ENCODE data around the gene TMCC3. TPM values are rescaled to one million over a fixed set of nuclear protein-coding genes. Genes with fewer than 3 reads are reported as not detected.

The TMCC3 gene
- total and polyA plus RNA-seq, 2 of the 13 experiments (the other 11 are each of a cell fraction or from before 2014, with no cell fraction given): not detected

GRCh38 chr12:94659346-94659930 is 9.1 kb upstream of the TMCC3 start:
- no TSS peak for BruUV-seq (replicated peaks)
- Histone ChIP-seq H3K9ac (ENCODE audit: insufficient read depth, low read depth, low read length) (no peak overlapping the region), H4K20me1 (ENCODE audit: insufficient read depth, low read length) (no peaks in the 10 kb centered on the region), H3K36me3 (replicated peaks in 1 of 2; ENCODE audit: control insufficient read depth in 1 of 2, insufficient read depth in 2 of 2, low read length in 2 of 2) (no peaks in the 10 kb centered on the region), H3K4me3 (replicated peaks in 1 of 3; ENCODE audit: insufficient read depth in 1 of 3, low read depth in 2 of 3, low read length in 3 of 3) (no peak overlapping the region), H2AFZ (ENCODE audit: low read length) (no peak overlapping the region), H3K27ac (ENCODE audit: extremely low read length, insufficient read depth, low read length) (no peak overlapping the region), H3K79me2 (ENCODE audit: insufficient read depth, low read length) (no peaks in the 10 kb centered on the region), H3K4me1 (ENCODE audit: insufficient read depth, low read length) (no peaks in the 10 kb centered on the region), H3K9me3 (ENCODE audit: low read length) (no peaks in the 10 kb centered on the region), H3K4me2 (ENCODE audit: low read depth, low read length) (no peak overlapping the region), H3K27me3 (ENCODE audit: control insufficient read depth in 1 of 2, insufficient read depth in 2 of 2, low read length in 2 of 2) (peaks cover 0 to 19% of the 10 kb centered on the region in 2 experiments; a peak in 2 of 5 replicates)
- POLR2A ChIA-PET: no interaction called here
- in situ Hi-C loops (cut with HindIII; ENCODE audit: extremely low pct_ligation_motif_present, low pct_unique_long_range_greater_than_20kb) (no loop called here), intact Hi-C loops (cut with micrococcal nuclease; ENCODE audit: unreplicated experiment) (loop anchor here (10.0 kb wide), 1 partner anchor 175 kb away; no protein-coding TSS in a partner anchor)
- CTCF ChIA-PET (ENCODE audit: low intra/inter-chr PET ratio, low total read pairs): no interaction called here
- ATAC-seq (no peak), FAIRE-seq (no peak), DNase-seq (ENCODE audit: low spot score) (no peak)
- no peak for TF ChIP-seq KAT8 (CRISPR knock-in tag; IDR thresholded peaks at IDR 0.05)
- TF ChIP-seq ZNF543 (CRISPR knock-in tag; IDR thresholded peaks at IDR 0.05): no peak
- TF ChIP-seq EEA1 (CRISPR knock-in tag; IDR thresholded peaks at IDR 0.05; ENCODE audit: borderline replicate concordance): no peak
- no peak for TF ChIP-seq KAT7 (CRISPR knock-in tag; IDR thresholded peaks at IDR 0.05; ENCODE audit: borderline replicate concordance)
- WGBS (ENCODE audit: low lambda C conversion rate): 47% methylated on average over 3 of the region's 3 CpGs

GRCh38 chr12:94658931-94659330 is 8.6 kb upstream of the TMCC3 start:
- Histone ChIP-seq H3K79me2 (ENCODE audit: insufficient read depth, low read length) (no peaks in the 10 kb centered on the region), H2AFZ (ENCODE audit: low read length) (no peak overlapping the region), H3K27ac (ENCODE audit: extremely low read length, insufficient read depth, low read length) (no peak overlapping the region), H4K20me1 (ENCODE audit: insufficient read depth, low read length) (no peaks in the 10 kb centered on the region), H3K4me1 (ENCODE audit: insufficient read depth, low read length) (no peaks in the 10 kb centered on the region), H3K9ac (ENCODE audit: insufficient read depth, low read depth, low read length) (no peak overlapping the region), H3K9me3 (ENCODE audit: low read length) (no peaks in the 10 kb centered on the region), H3K27me3 (ENCODE audit: control insufficient read depth in 1 of 2, insufficient read depth in 2 of 2, low read length in 2 of 2) (peaks cover 0 to 19% of the 10 kb centered on the region in 2 experiments; a peak in 2 of 5 replicates), H3K4me2 (ENCODE audit: low read depth, low read length) (no peak overlapping the region), H3K4me3 (replicated peaks in 1 of 3; ENCODE audit: insufficient read depth in 1 of 3, low read depth in 2 of 3, low read length in 3 of 3) (no peak overlapping the region), H3K36me3 (replicated peaks in 1 of 2; ENCODE audit: control insufficient read depth in 1 of 2, insufficient read depth in 2 of 2, low read length in 2 of 2) (no peaks in the 10 kb centered on the region)
- intact Hi-C loops (cut with micrococcal nuclease; ENCODE audit: unreplicated experiment) (loop anchor here (10.0 kb wide), 1 partner anchor 176 kb away; no protein-coding TSS in a partner anchor), in situ Hi-C loops (cut with HindIII; ENCODE audit: extremely low pct_ligation_motif_present, low pct_unique_long_range_greater_than_20kb) (no loop called here)
- ATAC-seq: no peak
- DNase-seq (ENCODE audit: low spot score): no peak
- FAIRE-seq: no peak
- POLR2A ChIA-PET: no interaction called here
- WGBS (ENCODE audit: low lambda C conversion rate): 0% methylated on average over 1 of the region's 1 CpG
- BruUV-seq (replicated peaks): no TSS peak
- TF ChIP-seq MBD4 (IDR thresholded peaks at IDR 0.05; ENCODE audit: borderline replicate concordance, low read length) (no peak), ZNF569 (CRISPR knock-in tag; IDR thresholded peaks at IDR 0.05; ENCODE audit: borderline replicate concordance) (no peak), HMGA1 (CRISPR knock-in tag; conservative IDR thresholded peaks at IDR 0.05) (no peak), ATF7 (IDR thresholded peaks at IDR 0.05) (no peak), ATF7 (CRISPR knock-in tag; IDR thresholded peaks at IDR 0.05) (no peak), CHD4 (IDR thresholded peaks at IDR 0.05; ENCODE audit: borderline replicate concordance, low read length) (no peak), DMAP1 (CRISPR knock-in tag; IDR thresholded peaks at IDR 0.05) (no peak)
- TF ChIP-seq, protein P1, sequence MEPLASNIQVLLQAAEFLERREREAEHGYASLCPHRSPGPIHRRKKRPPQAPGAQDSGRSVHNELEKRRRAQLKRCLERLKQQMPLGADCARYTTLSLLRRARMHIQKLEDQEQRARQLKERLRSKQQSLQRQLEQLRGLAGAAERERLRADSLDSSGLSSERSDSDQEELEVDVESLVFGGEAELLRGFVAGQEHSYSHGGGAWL (CRISPR knock-in tag; IDR thresholded peaks at IDR 0.05): no peak
- CTCF ChIA-PET (ENCODE audit: low intra/inter-chr PET ratio, low total read pairs): no interaction called here
